GM18870 (cell line): ENCODE results near the gene KRTAP12-1.
"Not testable (repeated sequence)": the region's sequence is repeated elsewhere in the genome, so short reads cannot be mapped to it uniquely, and the experiment has no call there.

Experiments
- ATAC-seq: cut with Tn5 transposase; IDR thresholded peaks from one replicate; pipeline ENCODE4 v1.9.1; 2021; ENCODE audit warnings: moderate library complexity; ENCODE audit not compliant: unreplicated experiment

KRTAP12-1 gene

GRCh38 chr21:44671911-44672310, 10.1 kb downstream of the KRTAP12-1 start:
- no peak for ATAC-seq

- no peak for ATAC-seq
Observed at GRCh38 chr21:44670642-44671432, 11.1 kb downstream of the KRTAP12-1 start.

DNA sequence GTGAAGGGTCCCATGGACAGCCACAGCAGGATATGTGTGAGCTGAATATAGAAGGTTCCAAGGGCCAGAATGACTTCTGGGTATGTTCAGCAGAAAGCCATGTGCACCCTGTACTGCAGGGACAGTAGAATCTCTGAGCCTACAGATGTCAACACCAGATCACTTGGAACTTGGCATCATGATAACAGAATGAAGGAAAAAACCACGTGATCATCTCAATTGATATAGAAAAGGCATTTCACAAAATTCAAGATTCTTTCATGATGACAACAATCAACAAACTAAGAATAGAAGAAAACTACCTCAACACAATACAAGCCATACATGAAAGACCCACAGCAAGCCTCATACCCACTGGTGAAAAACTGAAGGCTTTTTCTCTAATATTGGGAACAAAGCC, 14.4 kb downstream of the KRTAP12-1 start:
- no peak for ATAC-seq

GRCh38 chr21:44666401-44667320, 15.3 kb downstream of the KRTAP12-1 start, which contains the start of gene KRTAP12-2:
Gene KRTAP12-2 (minus strand): TSS chr21:44666927. CDS start chr21:44666886, 41 bp downstream.
- ATAC-seq: no peak

DNA sequence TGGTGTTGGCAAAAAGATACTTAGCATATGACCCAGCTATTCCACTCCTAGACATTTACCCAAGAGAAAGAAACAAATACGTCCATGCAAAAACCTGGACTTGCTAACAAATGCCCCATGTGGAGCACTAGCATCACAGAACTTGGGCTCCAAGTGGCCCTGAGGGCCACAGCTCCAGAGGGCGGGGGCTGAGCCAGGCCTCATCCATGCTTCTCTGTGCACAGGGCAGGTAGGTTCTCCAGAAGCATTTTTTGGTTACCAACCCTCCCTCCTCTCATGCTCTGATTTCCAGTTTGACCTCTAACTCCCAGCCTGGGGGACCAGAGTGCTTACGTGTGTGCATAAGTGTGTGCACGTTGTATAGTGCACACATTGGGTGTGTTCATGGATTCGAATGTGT, 17.3 kb downstream of the KRTAP12-1 start:
- ATAC-seq: no peak

- not testable (repeated sequence) for ATAC-seq
Observed at GRCh38 chr21:44661567-44661966, 20.4 kb downstream of the KRTAP12-1 start.

- ATAC-seq: no peak
Observed at GRCh38 chr21:44658913-44659595, 22.9 kb downstream of the KRTAP12-1 start.

DNA sequence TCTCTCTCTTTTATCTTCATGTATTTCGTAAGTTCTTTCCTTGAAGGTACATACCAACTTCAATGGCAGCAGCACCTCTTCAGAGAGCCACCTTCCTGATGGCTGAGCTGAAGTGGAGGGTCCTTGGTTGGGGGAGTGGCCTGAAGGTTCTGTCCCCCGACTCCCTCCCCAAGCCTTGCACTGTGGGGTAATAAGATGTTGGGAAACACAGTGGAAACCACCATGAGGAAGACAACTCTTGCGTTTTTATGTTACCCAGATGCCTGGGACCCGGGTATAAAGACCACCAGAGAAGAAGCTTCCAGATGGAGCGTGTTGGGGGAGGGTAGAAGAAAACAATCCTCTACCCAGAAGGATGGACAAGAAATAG, 23.4 kb downstream of the KRTAP12-1 start:
- no peak for ATAC-seq

- no peak for ATAC-seq
Observed at GRCh38 chr21:44657635-44658540, 24.1 kb downstream of the KRTAP12-1 start, which contains the start of gene KRTAP12-3. Gene KRTAP12-3 (plus strand): TSS chr21:44657932. CDS start chr21:44657980, 48 bp downstream.

DNA sequence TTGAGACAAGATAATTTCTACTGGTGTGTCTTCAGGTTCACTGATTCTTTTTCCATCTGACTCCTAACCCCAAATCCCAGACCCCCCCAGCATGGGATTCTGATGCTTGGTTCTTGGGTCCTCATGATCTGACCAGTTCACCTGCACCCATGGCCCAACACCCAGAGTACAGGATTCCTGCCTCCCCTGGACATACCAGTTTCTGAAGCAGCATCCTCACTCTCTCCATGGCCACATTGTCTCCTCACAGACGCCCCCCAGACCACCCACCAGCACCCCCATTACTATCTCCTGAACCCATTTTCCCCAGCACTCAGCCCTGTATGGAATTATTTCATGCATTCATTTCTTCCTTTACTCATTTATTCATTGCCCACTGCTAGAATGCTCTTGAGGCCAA, 25.1 kb downstream of the KRTAP12-1 start:
- ATAC-seq: no peak

GRCh38 chr21:44654576-44655175, 27.3 kb downstream of the KRTAP12-1 start, which contains the start of gene KRTAP12-4:
Gene KRTAP12-4 (minus strand): TSS chr21:44654659. CDS start chr21:44654614, 45 bp downstream.
- ATAC-seq: no peak

DNA sequence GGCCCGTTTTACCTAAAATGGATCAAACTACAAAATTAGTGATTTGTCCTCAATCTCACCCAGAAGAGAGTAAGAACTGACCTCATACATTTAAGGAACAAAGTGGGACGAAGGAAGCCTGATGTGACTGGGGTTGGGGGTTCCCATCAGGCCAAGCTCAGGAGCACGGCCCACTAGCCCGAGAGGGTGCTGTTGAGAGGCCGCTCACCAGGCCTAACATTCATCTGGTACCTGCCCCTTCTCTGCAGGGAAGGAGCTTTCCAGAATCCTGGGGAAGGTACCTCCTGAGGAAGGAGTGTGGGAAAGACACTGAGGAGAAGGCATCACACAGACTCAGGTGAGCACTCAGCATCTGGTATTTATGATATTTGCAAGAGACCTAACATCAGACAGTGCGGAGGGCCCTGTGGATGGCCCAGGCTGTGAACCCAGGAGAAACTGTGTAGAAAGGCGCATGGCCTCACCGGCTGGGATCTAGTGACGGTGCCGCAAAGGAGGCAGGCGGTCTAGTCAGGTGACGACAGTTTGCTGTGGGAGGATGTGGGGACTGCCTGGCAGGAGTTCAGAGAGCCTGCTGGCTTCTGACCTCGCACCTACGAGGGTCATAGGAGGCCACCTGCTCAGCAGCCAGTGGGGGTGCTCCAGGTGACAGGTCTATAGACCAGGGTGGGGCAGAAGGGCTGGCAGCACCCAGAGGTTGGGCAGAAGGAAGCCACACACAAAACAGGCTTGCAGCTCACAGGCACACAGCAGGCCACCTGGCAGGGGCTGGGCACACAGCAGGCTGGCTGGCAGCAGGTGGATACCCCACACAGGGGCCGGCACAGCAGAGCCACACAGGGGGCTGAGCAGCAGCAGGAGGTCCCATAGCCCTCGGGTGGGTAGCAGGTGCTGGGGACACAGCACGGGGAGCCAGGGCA, 28.0 kb downstream of the KRTAP12-1 start:
- no peak for ATAC-seq

GRCh38 chr21:44653123-44653522, 28.8 kb downstream of the KRTAP12-1 start:
- no peak for ATAC-seq

- ATAC-seq: no peak
Observed at GRCh38 chr21:44650973-44651675, 30.8 kb downstream of the KRTAP12-1 start.

- ATAC-seq: no peak
Observed at GRCh38 chr21:44650265-44650972, 31.5 kb downstream of the KRTAP12-1 start.

DNA sequence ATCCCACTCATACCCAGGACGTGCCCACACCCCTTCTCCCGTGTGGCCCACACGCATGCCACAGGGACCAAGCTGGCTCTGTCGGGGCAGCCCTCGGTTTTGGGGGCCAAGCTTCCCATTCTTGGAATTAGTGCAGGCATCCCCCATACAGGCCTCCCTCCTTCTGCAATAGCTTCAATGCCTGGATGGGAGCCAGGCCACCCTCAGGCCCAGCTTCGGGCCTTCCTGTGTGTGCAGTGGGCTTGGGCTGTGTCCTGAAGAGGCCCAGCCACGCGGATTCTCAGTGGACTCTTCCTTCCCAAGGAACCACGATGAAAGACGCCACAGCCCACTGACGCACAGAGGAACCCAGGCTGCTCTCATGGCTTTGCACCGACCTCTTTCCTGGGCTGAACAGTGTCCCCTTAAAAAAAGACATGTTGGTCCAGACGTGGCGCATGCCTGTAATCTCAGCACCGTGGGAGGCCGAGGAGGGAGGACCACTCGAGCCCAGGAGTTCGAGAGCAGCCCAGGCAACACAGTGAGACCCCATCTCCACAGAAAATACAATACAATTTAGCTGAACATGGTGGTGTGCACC, 32.4 kb downstream of the KRTAP12-1 start:
- ATAC-seq: no peak
